Measurements from ENCODE around the gene TMEM38A. TPM values are rescaled to one million over a fixed set of nuclear protein-coding genes. Genes with fewer than 3 reads are reported as not detected.

TMEM38A gene
- total and polyA plus RNA-seq, 4 donors: 3.1 to 6.2 (median 3.9) TPM

DNA sequence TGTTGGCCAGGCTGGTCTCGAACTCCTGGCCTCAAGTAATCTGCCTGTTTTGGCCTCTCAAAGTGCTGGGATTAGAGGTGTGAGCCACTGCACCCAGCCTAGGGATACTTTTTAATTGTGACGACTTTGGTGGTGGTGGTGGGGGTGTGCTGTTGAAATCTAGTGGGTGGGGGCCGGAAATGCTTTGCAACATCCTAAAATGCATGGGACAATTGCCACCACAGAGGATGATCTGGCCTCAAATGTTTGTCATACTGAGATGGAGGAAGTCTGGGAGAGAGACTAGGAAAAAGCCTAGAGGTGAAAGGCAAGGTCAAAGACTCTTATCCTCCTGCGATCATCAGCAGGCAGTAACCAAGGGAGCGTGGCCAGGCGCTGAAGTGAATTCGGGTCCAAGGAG is 60.1 kb downstream of the TMEM38A start:
- Histone ChIP-seq H3K9ac (ENCODE audit: low read depth in 1 of 2, low read length in 2 of 2) (no peak overlapping the region), H3K27me3 (ENCODE audit: control insufficient read depth in 4 of 4, insufficient read depth in 4 of 4, low read length in 3 of 4) (no peaks in the 10 kb centered on the region), H3K36me3 (ENCODE audit: control insufficient read depth in 4 of 4, insufficient read depth in 3 of 4, low read depth in 1 of 4, low read length in 3 of 4) (no peaks in the 10 kb centered on the region), H3K4me3 (ENCODE audit: low read depth in 1 of 3, low read length in 3 of 3) (no peak overlapping the region), H3K4me1 (ENCODE audit: control insufficient read depth in 4 of 4, insufficient read depth in 4 of 4, low read length in 3 of 4) (peaks cover 0 to 3% (median 0%) of the 10 kb centered on the region in 4 donors), H3K27ac (ENCODE audit: low read depth in 1 of 2, low read length in 2 of 2) (no peak overlapping the region), H3K9me3 (ENCODE audit: control insufficient read depth in 4 of 4, low read length in 3 of 4) (peaks cover 0 to 2% (median 0%) of the 10 kb centered on the region in 4 donors)
- WGBS: 70% methylated on average over 7 of the region's 7 CpGs
- no peak for DNase-seq (ENCODE audit: low spot score)
- TF ChIP-seq, protein P1, sequence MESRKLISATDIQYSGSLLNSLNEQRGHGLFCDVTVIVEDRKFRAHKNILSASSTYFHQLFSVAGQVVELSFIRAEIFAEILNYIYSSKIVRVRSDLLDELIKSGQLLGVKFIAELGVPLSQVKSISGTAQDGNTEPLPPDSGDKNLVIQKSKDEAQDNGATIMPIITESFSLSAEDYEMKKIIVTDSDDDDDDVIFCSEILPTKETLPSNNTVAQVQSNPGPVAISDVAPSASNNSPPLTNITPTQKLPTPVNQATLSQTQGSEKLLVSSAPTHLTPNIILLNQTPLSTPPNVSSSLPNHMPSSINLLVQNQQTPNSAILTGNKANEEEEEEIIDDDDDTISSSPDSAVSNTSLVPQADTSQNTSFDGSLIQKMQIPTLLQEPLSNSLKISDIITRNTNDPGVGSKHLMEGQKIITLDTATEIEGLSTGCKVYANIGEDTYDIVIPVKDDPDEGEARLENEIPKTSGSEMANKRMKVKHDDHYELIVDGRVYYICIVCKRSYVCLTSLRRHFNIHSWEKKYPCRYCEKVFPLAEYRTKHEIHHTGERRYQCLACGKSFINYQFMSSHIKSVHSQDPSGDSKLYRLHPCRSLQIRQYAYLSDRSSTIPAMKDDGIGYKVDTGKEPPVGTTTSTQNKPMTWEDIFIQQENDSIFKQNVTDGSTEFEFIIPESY (IDR thresholded peaks at IDR 0.05): no peak
- TF ChIP-seq EGR1 (IDR thresholded peaks at IDR 0.05; ENCODE audit: low read depth in 2 of 2): no peak
- TF ChIP-seq, protein P2, sequence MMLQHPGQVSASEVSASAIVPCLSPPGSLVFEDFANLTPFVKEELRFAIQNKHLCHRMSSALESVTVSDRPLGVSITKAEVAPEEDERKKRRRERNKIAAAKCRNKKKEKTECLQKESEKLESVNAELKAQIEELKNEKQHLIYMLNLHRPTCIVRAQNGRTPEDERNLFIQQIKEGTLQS (IDR thresholded peaks at IDR 0.05): no peak
- TF ChIP-seq FOXA1 (IDR thresholded peaks at IDR 0.05): no peak
- TF ChIP-seq FOXA2 (IDR thresholded peaks at IDR 0.05): no peak
- TF ChIP-seq YY1 (IDR thresholded peaks at IDR 0.05): no peak
- TF ChIP-seq, protein P3, sequence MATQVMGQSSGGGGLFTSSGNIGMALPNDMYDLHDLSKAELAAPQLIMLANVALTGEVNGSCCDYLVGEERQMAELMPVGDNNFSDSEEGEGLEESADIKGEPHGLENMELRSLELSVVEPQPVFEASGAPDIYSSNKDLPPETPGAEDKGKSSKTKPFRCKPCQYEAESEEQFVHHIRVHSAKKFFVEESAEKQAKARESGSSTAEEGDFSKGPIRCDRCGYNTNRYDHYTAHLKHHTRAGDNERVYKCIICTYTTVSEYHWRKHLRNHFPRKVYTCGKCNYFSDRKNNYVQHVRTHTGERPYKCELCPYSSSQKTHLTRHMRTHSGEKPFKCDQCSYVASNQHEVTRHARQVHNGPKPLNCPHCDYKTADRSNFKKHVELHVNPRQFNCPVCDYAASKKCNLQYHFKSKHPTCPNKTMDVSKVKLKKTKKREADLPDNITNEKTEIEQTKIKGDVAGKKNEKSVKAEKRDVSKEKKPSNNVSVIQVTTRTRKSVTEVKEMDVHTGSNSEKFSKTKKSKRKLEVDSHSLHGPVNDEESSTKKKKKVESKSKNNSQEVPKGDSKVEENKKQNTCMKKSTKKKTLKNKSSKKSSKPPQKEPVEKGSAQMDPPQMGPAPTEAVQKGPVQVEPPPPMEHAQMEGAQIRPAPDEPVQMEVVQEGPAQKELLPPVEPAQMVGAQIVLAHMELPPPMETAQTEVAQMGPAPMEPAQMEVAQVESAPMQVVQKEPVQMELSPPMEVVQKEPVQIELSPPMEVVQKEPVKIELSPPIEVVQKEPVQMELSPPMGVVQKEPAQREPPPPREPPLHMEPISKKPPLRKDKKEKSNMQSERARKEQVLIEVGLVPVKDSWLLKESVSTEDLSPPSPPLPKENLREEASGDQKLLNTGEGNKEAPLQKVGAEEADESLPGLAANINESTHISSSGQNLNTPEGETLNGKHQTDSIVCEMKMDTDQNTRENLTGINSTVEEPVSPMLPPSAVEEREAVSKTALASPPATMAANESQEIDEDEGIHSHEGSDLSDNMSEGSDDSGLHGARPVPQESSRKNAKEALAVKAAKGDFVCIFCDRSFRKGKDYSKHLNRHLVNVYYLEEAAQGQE (IDR thresholded peaks at IDR 0.05): no peak
- TF ChIP-seq SP1 (IDR thresholded peaks at IDR 0.05): no peak
- no peak for TF ChIP-seq HNF4A (conservative IDR thresholded peaks at IDR 0.05)
- TF ChIP-seq JUND (IDR thresholded peaks at IDR 0.05): no peak

DNA sequence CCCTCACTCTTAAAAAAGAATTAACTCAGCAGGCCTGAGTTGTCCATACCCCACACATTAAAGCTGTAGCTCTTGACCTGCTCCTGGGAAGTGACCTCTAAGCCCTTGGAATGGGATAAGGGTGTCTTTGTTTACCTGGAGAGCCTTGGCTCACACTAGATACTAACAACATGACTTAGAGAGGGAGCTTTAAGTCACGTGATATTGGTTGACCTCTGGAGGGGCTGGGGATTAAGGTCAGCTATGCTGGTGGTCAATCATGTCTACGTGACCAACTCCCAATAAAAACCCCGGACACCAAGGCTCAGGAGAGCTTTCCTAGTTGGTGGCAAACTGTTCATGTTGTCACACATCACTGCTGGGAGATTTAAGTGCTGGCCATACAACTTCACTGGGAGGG is 61.7 kb downstream of the TMEM38A start:
- H3K27ac ChIP-seq (ENCODE audit: low read depth in 1 of 2, low read length in 2 of 2): no peak overlapping the region
- H3K27me3 ChIP-seq (ENCODE audit: control insufficient read depth in 4 of 4, insufficient read depth in 4 of 4, low read length in 3 of 4): no peaks in the 10 kb centered on the region
- H3K9me3 ChIP-seq (ENCODE audit: control insufficient read depth in 4 of 4, low read length in 3 of 4): peaks cover 0 to 2% (median 0%) of the 10 kb centered on the region in 4 donors
- peaks cover 0 to 3% (median 0%) of the 10 kb centered on the region in 4 donors for H3K4me1 ChIP-seq (ENCODE audit: control insufficient read depth in 4 of 4, insufficient read depth in 4 of 4, low read length in 3 of 4)
- no peak overlapping the region for H3K4me3 ChIP-seq (ENCODE audit: low read depth in 1 of 3, low read length in 3 of 3)
- no peak overlapping the region for H3K9ac ChIP-seq (ENCODE audit: low read depth in 1 of 2, low read length in 2 of 2)
- WGBS: 74% methylated on average over 3 of the region's 3 CpGs
- no peaks in the 10 kb centered on the region for H3K36me3 ChIP-seq (ENCODE audit: control insufficient read depth in 4 of 4, insufficient read depth in 3 of 4, low read depth in 1 of 4, low read length in 3 of 4)
- no peak for DNase-seq (ENCODE audit: low spot score)
- TF ChIP-seq TAF1 (conservative IDR thresholded peaks at IDR 0.05) (no peak), YY1 (IDR thresholded peaks at IDR 0.05) (no peak), HNF4G (IDR thresholded peaks at IDR 0.05) (no peak), FOXA1 (IDR thresholded peaks at IDR 0.05) (no peak), HNF4A (conservative IDR thresholded peaks at IDR 0.05) (no peak), EGR1 (IDR thresholded peaks at IDR 0.05; ENCODE audit: low read depth in 2 of 2) (no peak), RXRA (IDR thresholded peaks at IDR 0.05) (no peak), NR2F2 (IDR thresholded peaks at IDR 0.05) (no peak), GABPA (IDR thresholded peaks at IDR 0.05 in 1 of 2, conservative IDR thresholded peaks at IDR 0.05 in 1 of 2) (no peak), JUND (IDR thresholded peaks at IDR 0.05) (no peak), RAD21 (IDR thresholded peaks at IDR 0.05) (no peak), FOXA2 (IDR thresholded peaks at IDR 0.05) (no peak), SP1 (IDR thresholded peaks at IDR 0.05) (no peak)
- TF ChIP-seq, protein P2 (IDR thresholded peaks at IDR 0.05): no peak
- TF ChIP-seq, protein P1 (IDR thresholded peaks at IDR 0.05): no peak
- TF ChIP-seq, protein P4, sequence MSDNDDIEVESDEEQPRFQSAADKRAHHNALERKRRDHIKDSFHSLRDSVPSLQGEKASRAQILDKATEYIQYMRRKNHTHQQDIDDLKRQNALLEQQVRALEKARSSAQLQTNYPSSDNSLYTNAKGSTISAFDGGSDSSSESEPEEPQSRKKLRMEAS (IDR thresholded peaks at IDR 0.05): no peak
- TF ChIP-seq, protein P3 (IDR thresholded peaks at IDR 0.05): no peak

Data from liver (tissue), 9 donors.